ENCODE results near the gene RBM19. TPM values are rescaled to one million over a fixed set of nuclear protein-coding genes. Genes with fewer than 3 reads are reported as not detected.

The RBM19 gene
- polyA plus RNA-seq, 2 of the 4 experiments (the other 2 are of a cell fraction) = 16.0 to 18.6 TPM

DNA sequence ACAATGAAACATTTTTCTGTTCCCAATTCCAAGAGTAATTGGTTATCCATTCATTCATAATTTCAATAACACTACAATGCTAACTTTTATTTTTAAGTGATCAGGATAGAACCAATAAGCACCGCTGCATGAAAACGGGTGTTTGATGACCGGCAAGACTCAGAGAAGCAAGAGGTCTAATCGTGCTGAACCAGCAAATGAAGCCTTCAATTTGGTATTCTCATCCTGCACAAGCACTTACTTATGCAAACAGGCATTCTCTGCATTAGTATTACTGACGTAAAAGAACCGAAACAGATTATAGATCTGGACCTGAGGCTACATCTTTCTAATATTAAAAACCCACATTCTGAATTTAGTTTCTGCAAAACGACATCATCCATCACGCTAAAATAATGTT, 67.7 kb downstream of the RBM19 start (continued):
- TF ChIP-seq, protein P1, sequence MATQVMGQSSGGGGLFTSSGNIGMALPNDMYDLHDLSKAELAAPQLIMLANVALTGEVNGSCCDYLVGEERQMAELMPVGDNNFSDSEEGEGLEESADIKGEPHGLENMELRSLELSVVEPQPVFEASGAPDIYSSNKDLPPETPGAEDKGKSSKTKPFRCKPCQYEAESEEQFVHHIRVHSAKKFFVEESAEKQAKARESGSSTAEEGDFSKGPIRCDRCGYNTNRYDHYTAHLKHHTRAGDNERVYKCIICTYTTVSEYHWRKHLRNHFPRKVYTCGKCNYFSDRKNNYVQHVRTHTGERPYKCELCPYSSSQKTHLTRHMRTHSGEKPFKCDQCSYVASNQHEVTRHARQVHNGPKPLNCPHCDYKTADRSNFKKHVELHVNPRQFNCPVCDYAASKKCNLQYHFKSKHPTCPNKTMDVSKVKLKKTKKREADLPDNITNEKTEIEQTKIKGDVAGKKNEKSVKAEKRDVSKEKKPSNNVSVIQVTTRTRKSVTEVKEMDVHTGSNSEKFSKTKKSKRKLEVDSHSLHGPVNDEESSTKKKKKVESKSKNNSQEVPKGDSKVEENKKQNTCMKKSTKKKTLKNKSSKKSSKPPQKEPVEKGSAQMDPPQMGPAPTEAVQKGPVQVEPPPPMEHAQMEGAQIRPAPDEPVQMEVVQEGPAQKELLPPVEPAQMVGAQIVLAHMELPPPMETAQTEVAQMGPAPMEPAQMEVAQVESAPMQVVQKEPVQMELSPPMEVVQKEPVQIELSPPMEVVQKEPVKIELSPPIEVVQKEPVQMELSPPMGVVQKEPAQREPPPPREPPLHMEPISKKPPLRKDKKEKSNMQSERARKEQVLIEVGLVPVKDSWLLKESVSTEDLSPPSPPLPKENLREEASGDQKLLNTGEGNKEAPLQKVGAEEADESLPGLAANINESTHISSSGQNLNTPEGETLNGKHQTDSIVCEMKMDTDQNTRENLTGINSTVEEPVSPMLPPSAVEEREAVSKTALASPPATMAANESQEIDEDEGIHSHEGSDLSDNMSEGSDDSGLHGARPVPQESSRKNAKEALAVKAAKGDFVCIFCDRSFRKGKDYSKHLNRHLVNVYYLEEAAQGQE (IDR thresholded peaks at IDR 0.05) = no peak
- TF ChIP-seq, protein P2, sequence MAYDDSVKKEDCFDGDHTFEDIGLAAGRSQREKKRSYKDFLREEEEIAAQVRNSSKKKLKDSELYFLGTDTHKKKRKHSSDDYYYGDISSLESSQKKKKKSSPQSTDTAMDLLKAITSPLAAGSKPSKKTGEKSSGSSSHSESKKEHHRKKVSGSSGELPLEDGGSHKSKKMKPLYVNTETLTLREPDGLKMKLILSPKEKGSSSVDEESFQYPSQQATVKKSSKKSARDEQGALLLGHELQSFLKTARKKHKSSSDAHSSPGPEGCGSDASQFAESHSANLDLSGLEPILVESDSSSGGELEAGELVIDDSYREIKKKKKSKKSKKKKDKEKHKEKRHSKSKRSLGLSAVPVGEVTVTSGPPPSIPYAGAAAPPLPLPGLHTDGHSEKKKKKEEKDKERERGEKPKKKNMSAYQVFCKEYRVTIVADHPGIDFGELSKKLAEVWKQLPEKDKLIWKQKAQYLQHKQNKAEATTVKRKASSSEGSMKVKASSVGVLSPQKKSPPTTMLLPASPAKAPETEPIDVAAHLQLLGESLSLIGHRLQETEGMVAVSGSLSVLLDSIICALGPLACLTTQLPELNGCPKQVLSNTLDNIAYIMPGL (CRISPR knock-in tag; IDR thresholded peaks at IDR 0.05; ENCODE audit: borderline replicate concordance) = no peak
- TF ChIP-seq TP53 (CRISPR knock-in tag; IDR thresholded peaks at IDR 0.05) (no peak), TFCP2L1 (CRISPR knock-in tag; IDR thresholded peaks at IDR 0.05) (no peak), CHD4 (IDR thresholded peaks at IDR 0.05; ENCODE audit: borderline replicate concordance) (no peak)

DNA sequence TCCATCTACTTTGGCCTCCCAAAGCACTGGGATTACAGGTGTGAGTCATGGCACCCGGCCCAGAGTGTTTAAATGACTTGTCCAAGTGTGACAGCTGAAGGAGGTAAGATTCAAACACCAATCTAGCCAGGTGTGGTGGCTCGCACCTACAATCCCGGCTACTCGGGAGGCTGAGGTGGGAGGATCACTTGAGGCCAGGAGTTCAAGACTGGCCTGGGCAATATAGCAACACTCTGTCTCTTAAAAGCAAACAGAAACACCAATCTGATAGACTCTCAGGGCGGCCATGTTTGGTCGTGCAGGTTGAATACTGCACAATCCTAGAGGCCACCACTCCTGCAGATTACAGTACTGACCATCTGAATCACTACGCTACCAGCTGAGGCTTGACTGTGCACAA, 68.7 kb downstream of the RBM19 start:
- POLR2A ChIA-PET = no interaction called here
- no peak overlapping the region for H3K27ac ChIP-seq
- ATAC-seq (no peak), DNase-seq (ENCODE audit: low read depth in 1 of 2, low spot score in 1 of 2) (no peak), FAIRE-seq (no peak)
- no peak overlapping the region for H3K4me3 ChIP-seq
- H3K4me2 ChIP-seq = no peak overlapping the region
- CTCF ChIA-PET = no interaction called here
- WGBS (ENCODE audit: missing lambda C conversion rate) = 92% methylated on average over 7 of the region's 7 CpGs
- no peak for TF ChIP-seq POLR2AphosphoS2 (conservative IDR thresholded peaks at IDR 0.05; ENCODE audit: low read length)
- no peak for TF ChIP-seq FOSB (CRISPR knock-in tag; IDR thresholded peaks at IDR 0.05)
- TF ChIP-seq, protein P3, sequence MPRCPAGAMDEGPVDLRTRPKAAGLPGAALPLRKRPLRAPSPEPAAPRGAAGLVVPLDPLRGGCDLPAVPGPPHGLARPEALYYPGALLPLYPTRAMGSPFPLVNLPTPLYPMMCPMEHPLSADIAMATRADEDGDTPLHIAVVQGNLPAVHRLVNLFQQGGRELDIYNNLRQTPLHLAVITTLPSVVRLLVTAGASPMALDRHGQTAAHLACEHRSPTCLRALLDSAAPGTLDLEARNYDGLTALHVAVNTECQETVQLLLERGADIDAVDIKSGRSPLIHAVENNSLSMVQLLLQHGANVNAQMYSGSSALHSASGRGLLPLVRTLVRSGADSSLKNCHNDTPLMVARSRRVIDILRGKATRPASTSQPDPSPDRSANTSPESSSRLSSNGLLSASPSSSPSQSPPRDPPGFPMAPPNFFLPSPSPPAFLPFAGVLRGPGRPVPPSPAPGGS (IDR thresholded peaks at IDR 0.05) = no peak
- TF ChIP-seq EHMT2 (IDR thresholded peaks at IDR 0.05; ENCODE audit: low read depth) = no peak
- no peak for TF ChIP-seq RNF2 (IDR thresholded peaks at IDR 0.05; ENCODE audit: borderline replicate concordance, low read depth)
- TF ChIP-seq NPAS2 (CRISPR knock-in tag; IDR thresholded peaks at IDR 0.05; ENCODE audit: borderline replicate concordance) = no peak
- TF ChIP-seq FOSL2 (IDR thresholded peaks at IDR 0.05) = no peak
- TF ChIP-seq FOSL2 (CRISPR knock-in tag; IDR thresholded peaks at IDR 0.05) = no peak
- no peak for TF ChIP-seq ZC3H11A (IDR thresholded peaks at IDR 0.05)
- TF ChIP-seq, protein P4, sequence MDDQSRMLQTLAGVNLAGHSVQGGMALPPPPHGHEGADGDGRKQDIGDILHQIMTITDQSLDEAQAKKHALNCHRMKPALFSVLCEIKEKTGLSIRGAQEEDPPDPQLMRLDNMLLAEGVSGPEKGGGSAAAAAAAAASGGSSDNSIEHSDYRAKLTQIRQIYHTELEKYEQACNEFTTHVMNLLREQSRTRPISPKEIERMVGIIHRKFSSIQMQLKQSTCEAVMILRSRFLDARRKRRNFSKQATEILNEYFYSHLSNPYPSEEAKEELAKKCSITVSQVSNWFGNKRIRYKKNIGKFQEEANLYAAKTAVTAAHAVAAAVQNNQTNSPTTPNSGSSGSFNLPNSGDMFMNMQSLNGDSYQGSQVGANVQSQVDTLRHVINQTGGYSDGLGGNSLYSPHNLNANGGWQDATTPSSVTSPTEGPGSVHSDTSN (IDR thresholded peaks at IDR 0.05) = no peak
- TF ChIP-seq HOXA7 (CRISPR knock-in tag; IDR thresholded peaks at IDR 0.05) = no peak
- no peak for TF ChIP-seq HOXB13 (CRISPR knock-in tag; IDR thresholded peaks at IDR 0.05; ENCODE audit: low read depth)
- no peak for TF ChIP-seq HEYL (CRISPR knock-in tag; IDR thresholded peaks at IDR 0.05)
- TF ChIP-seq, protein P5, sequence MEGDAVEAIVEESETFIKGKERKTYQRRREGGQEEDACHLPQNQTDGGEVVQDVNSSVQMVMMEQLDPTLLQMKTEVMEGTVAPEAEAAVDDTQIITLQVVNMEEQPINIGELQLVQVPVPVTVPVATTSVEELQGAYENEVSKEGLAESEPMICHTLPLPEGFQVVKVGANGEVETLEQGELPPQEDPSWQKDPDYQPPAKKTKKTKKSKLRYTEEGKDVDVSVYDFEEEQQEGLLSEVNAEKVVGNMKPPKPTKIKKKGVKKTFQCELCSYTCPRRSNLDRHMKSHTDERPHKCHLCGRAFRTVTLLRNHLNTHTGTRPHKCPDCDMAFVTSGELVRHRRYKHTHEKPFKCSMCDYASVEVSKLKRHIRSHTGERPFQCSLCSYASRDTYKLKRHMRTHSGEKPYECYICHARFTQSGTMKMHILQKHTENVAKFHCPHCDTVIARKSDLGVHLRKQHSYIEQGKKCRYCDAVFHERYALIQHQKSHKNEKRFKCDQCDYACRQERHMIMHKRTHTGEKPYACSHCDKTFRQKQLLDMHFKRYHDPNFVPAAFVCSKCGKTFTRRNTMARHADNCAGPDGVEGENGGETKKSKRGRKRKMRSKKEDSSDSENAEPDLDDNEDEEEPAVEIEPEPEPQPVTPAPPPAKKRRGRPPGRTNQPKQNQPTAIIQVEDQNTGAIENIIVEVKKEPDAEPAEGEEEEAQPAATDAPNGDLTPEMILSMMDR (IDR thresholded peaks at IDR 0.05) = no peak
- TF ChIP-seq FOXS1 (CRISPR knock-in tag; IDR thresholded peaks at IDR 0.05) = no peak
- no peak for TF ChIP-seq KDM1A (IDR thresholded peaks at IDR 0.05; ENCODE audit: low read depth)
- TF ChIP-seq SMC3 (IDR thresholded peaks at IDR 0.05) = no peak
- no peak for TF ChIP-seq NFE2L2 (conservative IDR thresholded peaks at IDR 0.05; ENCODE audit: low read length)
- H3K4me1 ChIP-seq = no peaks in the 10 kb centered on the region
- H3K9me3 ChIP-seq = no peaks in the 10 kb centered on the region

Data from A549 (cell line).